Fibroblast of lung (primary cell): ENCODE results near the gene CHCHD10.

ENCODE experiments used
- CTCF ChIP-seq, 2 donors: IDR thresholded peaks in 1 of 2; conservative IDR thresholded peaks in 1 of 2; 1 replicate in 1 of 2; 2 replicates in 1 of 2; pipeline ENCODE4 v1.5.1; 2011 to 2012; ENCODE audit warnings: low read length in 2 of 2, control low read depth in 1 of 2, inconsistent platforms in 1 of 2, low read depth in 1 of 2, mild to moderate bottlenecking in 1 of 2
- EZH2 ChIP-seq: IDR thresholded peaks from 2 replicates; pipeline ENCODE4 v1.5.1; 2012; ENCODE audit warnings: low read length, control low read depth, mild to moderate bottlenecking; ENCODE audit errors: missing control alignments

GRCh38 chr22:23763579-23763945, 4.2 kb downstream of the CHCHD10 start:
- TF ChIP-seq CTCF (conservative IDR thresholded peaks at IDR 0.05 in 1 of 2, IDR thresholded peaks at IDR 0.05 in 1 of 2; ENCODE audit: low read depth in 1 of 2, low read length in 2 of 2) (no peak), EZH2 (no peak)
